HG02852 (cell line): ENCODE data around the gene RNF220.

Experiments
- ATAC-seq: cut with Tn5 transposase; IDR thresholded peaks from one replicate; pipeline ENCODE4 v1.9.1; 2021; ENCODE audit warnings: mild to moderate bottlenecking, moderate library complexity; ENCODE audit not compliant: unreplicated experiment

Gene RNF220

GRCh38 chr1:44605914-44606615 is 201.0 kb downstream of the RNF220 start:
- no peak for ATAC-seq

- no peak for ATAC-seq
Measured at GRCh38 chr1:44606701-44607281, 201.7 kb downstream of the RNF220 start.

- ATAC-seq, result no peak
Measured at GRCh38 chr1:44608141-44608540, 203.1 kb downstream of the RNF220 start.

- ATAC-seq, result no peak
Measured at GRCh38 chr1:44609412-44609767, 204.3 kb downstream of the RNF220 start.

- ATAC-seq, result no peak
Measured at GRCh38 chr1:44609768-44610526, 204.9 kb downstream of the RNF220 start.

GRCh38 chr1:44610527-44611148 is 205.6 kb downstream of the RNF220 start:
- no peak for ATAC-seq

GRCh38 chr1:44611419-44611818 is 206.4 kb downstream of the RNF220 start:
- no peak for ATAC-seq

- no peak for ATAC-seq
Measured at GRCh38 chr1:44611866-44612265, 206.8 kb downstream of the RNF220 start.

GRCh38 chr1:44613941-44614340 is 208.9 kb downstream of the RNF220 start:
- ATAC-seq, result no peak

- no peak for ATAC-seq
Measured at GRCh38 chr1:44616284-44616990, 211.4 kb downstream of the RNF220 start.

- ATAC-seq, result no peak
Measured at GRCh38 chr1:44616991-44617702, 212.1 kb downstream of the RNF220 start.

GRCh38 chr1:44617703-44618029 is 212.6 kb downstream of the RNF220 start:
- ATAC-seq, result no peak

GRCh38 chr1:44619261-44619900 is 214.3 kb downstream of the RNF220 start:
- no peak for ATAC-seq

GRCh38 chr1:44620072-44620471 is 215.0 kb downstream of the RNF220 start:
- ATAC-seq, result no peak

- no peak for ATAC-seq
Measured at GRCh38 chr1:44621841-44622286, 216.8 kb downstream of the RNF220 start.

GRCh38 chr1:44624268-44624901 is 219.3 kb downstream of the RNF220 start:
- no peak for ATAC-seq

GRCh38 chr1:44625348-44625747 is 220.3 kb downstream of the RNF220 start:
- no peak for ATAC-seq

- no peak for ATAC-seq
Measured at GRCh38 chr1:44628962-44629756, 224.1 kb downstream of the RNF220 start.

- no peak for ATAC-seq
Measured at GRCh38 chr1:44630116-44630515, 225.1 kb downstream of the RNF220 start.
